Pancreas (tissue), 10 donors: Measurements from ENCODE around the gene UBQLN3. TPM values are rescaled to one million over a fixed set of nuclear protein-coding genes. Genes with fewer than 3 reads are reported as not detected.

Experiments
- ATAC-seq, 4 donors: fragments of 200-7000 bp; cut with Tn5 transposase; one replicate each; pipeline versions ENCODE4 v1.8.0 to v1.9.1; 2020; ENCODE audit warnings: mild to moderate bottlenecking in 4 of 4, moderate library complexity in 4 of 4
- DNase-seq, 6 donors: peaks; one replicate each; pipeline ENCODE4 v3.0.0-alpha.2; 2020
- FAIRE-seq: peaks from 2 replicates; lab custom pipeline; 2012; peaks lifted over from hg19 to GRCh38; lab: Jason Lieb, UNC
- H3K27ac ChIP-seq, 4 donors: fragments of 200-600 bp; sonication (generic); 1 replicate in 3 of 4; 2 replicates in 1 of 4; pipeline versions ENCODE4 v1.5.0 to v1.8.0; 2020
- H3K27me3 ChIP-seq, 4 donors: fragments of 200-600 bp; one replicate each; pipeline ENCODE4 v1.8.0; 2021
- H3K36me3 ChIP-seq, 3 donors: fragments of 200-600 bp; sonication (generic) in 1 of 3; one replicate each; pipeline versions ENCODE4 v1.5.0 to v1.8.0; 2020 to 2021
- H3K4me1 ChIP-seq, 3 donors: fragments of 200-600 bp; one replicate each; pipeline ENCODE4 v1.8.0; 2021
- H3K4me3 ChIP-seq, 4 donors: fragments of 200-600 bp; sonication (generic) in 2 of 4; one replicate each; pipeline versions ENCODE4 v1.5.0 to v1.8.0; 2020 to 2021
- H3K9me3 ChIP-seq, 4 donors: fragments of 200-600 bp; one replicate each; pipeline ENCODE4 v1.8.0; 2021
- WGBS, 2 donors: extraction: QIAGEN DNeasy Blood & Tissue Kit; methylation state at CpG; one replicate each; pipeline ENCODE4 v1.1.7; 2013; 5-methylcytosine and 5-hydroxymethylcytosine counted together
- intact Hi-C, 3 donors: fragments of 100-400 bp; cut with DNase I; formaldehyde crosslinking; loops; one replicate each; pipeline versions ENCODE4 v1.11.1 to v1.14.2; 2022
- polyA plus RNA-seq, 2 donors: library from polyadenylated mRNA; stranded (reverse); fragments of 200-250 nt; gene quantifications; one replicate each; pipeline ENCODE4 v1.2.3, GENCODE V29; 2013
- total RNA-seq, 6 donors: library from RNA; stranded (reverse); fragmentation: NEBNext Ultra II Directional in 4 of 6; extraction: Animal tissue kit (Norgen Biotek cat#: 25700) in 4 of 6; gene quantifications; one replicate each; pipeline versions ENCODE4 v1.2.1 to v1.2.4, GENCODE V29; 2021 to 2023
- TF ChIP-seq, protein P1 (sequence below), 4 donors: fragments of 200-600 bp; sonication (generic) in 3 of 4; IDR thresholded peaks; one replicate each; pipeline versions ENCODE4 v1.5.0 to v1.8.0; 2021; ENCODE audit warnings: antibody characterized with exemption in 4 of 4
- donor health status: healthy with polysubstance abuse.
- donor health status: DM: no; HTN: no; CAD: no; lungs with moderate emphysema.
- donor health status: DM: no; HTN: no; CAD: no.
- donor health status: control.
- donor health status: control.
- donor health status: Bipolar disorder and iron deficiency.
- donor health status: DM: yes; HTN: yes; CAD: no.
- donor health status: DM: no; HTN: no; CAD: no.
- donor health status: DM: no; HTN: no; CAD: no.
- donor health status: DM: yes; HTN: yes; CAD: no.

UBQLN3 gene
- total and polyA plus RNA-seq, 8 donors, result 0.18 to 0.31 (median 0.22) TPM; not detected in 5

DNA sequence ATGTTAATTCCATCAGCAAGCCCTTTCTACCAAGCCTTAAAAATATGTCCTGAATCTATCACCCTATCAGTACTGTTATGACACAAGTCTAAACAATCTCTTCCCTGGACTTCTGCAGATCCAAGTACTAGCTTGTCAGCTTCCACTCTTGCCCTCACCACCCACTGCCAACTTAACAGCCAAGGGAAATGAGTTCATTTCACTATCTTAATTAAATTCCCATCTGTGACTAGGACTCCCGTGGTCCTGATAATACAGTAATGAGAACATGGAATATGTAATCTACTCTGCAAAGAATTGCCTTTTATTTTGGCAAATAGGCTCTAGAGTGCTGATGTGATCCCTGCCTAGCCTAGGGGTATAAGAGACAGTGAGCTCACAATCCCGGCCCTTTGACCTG, 10.1 kb downstream of the UBQLN3 start:
- DNase-seq (no peak), ATAC-seq (no peak), FAIRE-seq (no peak)
- intact Hi-C loops, result no loop called here
- Histone ChIP-seq H3K4me1 (no peaks in the 10 kb centered on the region), H3K9me3 (no peaks in the 10 kb centered on the region), H3K4me3 (no peak overlapping the region), H3K27ac (no peak overlapping the region), H3K36me3 (no peaks in the 10 kb centered on the region), H3K27me3 (no peaks in the 10 kb centered on the region)
- WGBS, 2 donors, result 49 to 64% methylated on average over 2 of the region's 2 CpGs
- TF ChIP-seq, protein P1, sequence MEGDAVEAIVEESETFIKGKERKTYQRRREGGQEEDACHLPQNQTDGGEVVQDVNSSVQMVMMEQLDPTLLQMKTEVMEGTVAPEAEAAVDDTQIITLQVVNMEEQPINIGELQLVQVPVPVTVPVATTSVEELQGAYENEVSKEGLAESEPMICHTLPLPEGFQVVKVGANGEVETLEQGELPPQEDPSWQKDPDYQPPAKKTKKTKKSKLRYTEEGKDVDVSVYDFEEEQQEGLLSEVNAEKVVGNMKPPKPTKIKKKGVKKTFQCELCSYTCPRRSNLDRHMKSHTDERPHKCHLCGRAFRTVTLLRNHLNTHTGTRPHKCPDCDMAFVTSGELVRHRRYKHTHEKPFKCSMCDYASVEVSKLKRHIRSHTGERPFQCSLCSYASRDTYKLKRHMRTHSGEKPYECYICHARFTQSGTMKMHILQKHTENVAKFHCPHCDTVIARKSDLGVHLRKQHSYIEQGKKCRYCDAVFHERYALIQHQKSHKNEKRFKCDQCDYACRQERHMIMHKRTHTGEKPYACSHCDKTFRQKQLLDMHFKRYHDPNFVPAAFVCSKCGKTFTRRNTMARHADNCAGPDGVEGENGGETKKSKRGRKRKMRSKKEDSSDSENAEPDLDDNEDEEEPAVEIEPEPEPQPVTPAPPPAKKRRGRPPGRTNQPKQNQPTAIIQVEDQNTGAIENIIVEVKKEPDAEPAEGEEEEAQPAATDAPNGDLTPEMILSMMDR (IDR thresholded peaks at IDR 0.05), result no peak

DNA sequence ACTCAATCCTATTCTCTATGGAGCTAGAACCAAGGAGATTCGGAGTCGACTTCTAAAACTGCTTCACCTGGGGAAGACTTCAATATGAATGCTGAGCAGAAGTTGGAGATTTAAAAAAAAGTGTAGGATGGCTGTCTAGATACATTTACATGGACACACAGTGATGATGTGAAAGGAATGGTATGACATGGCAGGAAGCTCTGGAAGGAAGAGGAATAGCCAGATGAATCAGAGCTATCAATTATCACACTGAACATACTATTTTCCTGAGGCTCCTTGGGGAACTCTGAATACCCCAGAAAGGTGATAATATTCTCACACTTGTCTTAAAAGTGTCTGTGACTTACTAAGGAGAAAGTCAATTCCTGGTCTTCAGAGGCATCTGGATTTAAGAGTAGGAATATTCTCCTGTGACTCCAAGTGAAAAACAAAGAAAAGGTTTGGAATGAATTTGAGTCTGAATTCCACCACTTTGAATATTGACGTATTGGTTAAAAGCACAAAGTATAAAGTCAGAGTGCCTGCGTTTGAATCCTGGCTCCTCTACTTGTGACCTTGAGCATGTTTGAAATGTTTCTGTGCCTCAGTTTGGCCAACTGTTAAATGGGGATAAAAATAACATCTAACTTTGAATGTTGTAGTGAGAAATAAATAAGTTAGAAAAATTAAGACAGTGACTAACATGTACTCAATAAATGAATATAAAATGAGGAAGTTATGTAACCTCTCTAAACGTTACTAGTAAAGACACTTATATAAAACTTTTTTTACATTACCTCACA, 20.0 kb downstream of the UBQLN3 start:
- no peaks in the 10 kb centered on the region for H3K9me3 ChIP-seq
- DNase-seq, result no peak
- TF ChIP-seq, protein P1 (IDR thresholded peaks at IDR 0.05), result no peak
- no peaks in the 10 kb centered on the region for H3K27me3 ChIP-seq
- H3K4me3 ChIP-seq, result no peak overlapping the region
- no peak overlapping the region for H3K27ac ChIP-seq
- no peak for ATAC-seq
- 37 to 41% methylated on average over 5 of the region's 5 CpGs for WGBS, 2 donors
- H3K36me3 ChIP-seq, result no peaks in the 10 kb centered on the region
- intact Hi-C loops, result no loop called here
- no peak for FAIRE-seq
- H3K4me1 ChIP-seq, result no peaks in the 10 kb centered on the region

DNA sequence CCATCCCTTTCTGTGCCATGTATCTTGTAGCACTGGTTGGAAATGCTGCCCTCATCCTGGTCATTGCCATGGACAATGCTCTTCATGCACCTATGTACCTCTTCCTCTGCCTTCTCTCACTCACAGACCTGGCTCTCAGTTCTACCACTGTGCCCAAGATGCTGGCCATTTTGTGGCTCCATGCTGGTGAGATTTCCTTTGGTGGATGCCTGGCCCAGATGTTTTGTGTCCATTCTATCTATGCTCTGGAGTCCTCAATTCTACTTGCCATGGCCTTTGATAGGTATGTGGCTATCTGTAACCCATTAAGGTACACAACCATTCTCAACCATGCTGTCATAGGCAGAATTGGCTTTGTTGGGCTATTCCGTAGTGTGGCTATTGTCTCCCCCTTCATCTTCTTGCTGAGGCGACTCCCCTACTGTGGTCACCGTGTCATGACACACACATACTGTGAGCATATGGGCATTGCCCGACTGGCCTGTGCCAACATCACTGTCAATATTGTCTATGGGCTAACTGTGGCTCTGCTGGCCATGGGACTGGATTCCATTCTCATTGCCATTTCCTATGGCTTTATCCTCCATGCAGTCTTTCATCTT, 20.9 kb downstream of the UBQLN3 start:
- no peak overlapping the region for H3K4me3 ChIP-seq
- no peaks in the 10 kb centered on the region for H3K36me3 ChIP-seq
- intact Hi-C loops, result no loop called here
- H3K9me3 ChIP-seq, result no peaks in the 10 kb centered on the region
- DNase-seq (no peak), FAIRE-seq (no peak), ATAC-seq (no peak)
- H3K4me1 ChIP-seq, result no peaks in the 10 kb centered on the region
- 88 to 93% methylated on average over 4 of the region's 4 CpGs for WGBS, 2 donors
- TF ChIP-seq, protein P1 (IDR thresholded peaks at IDR 0.05), result no peak
- H3K27ac ChIP-seq, result no peak overlapping the region
- H3K27me3 ChIP-seq, result no peaks in the 10 kb centered on the region

DNA sequence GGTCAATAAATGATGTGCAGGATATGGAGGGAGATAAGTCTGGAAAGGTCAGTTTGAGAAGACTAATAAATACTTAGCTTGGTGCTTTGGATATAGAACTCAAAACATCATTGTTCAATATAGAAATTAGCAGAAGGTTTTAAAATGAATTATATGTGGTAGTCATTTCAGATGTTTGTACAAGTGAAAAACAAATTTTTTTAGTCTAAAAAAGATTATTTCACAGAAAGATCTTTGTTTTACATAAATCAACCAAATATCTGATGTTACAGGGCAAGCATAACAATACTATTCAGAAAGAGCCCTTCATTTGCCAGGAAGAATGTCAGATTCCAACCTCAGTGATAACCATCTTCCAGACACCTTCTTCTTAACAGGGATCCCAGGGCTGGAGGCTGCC, 21.4 kb downstream of the UBQLN3 start, which contains the start of gene OR52D1:
OR52D1 (plus strand) TSS at position 301 of the 400 bp plus-strand sequence; CDS start at position 323, 22 bp downstream.
- intact Hi-C loops, result no loop called here

More for the DNA sequence above, 21.4 kb downstream of the UBQLN3 start, which contains the start of gene OR52D1:
- FAIRE-seq (no peak), DNase-seq (no peak), ATAC-seq (no peak)
- Histone ChIP-seq H3K27ac (no peak within 1 kb of the TSS), H3K27me3 (no peaks in the 10 kb centered on the region), H3K4me1 (no peaks in the 10 kb centered on the region), H3K4me3 (no peak within 1 kb of the TSS), H3K36me3 (no peaks in the 10 kb centered on the region), H3K9me3 (no peaks in the 10 kb centered on the region)
- TF ChIP-seq, protein P1 (IDR thresholded peaks at IDR 0.05), result no peak
